ENCODE data around the gene NDUFS7.

DNA sequence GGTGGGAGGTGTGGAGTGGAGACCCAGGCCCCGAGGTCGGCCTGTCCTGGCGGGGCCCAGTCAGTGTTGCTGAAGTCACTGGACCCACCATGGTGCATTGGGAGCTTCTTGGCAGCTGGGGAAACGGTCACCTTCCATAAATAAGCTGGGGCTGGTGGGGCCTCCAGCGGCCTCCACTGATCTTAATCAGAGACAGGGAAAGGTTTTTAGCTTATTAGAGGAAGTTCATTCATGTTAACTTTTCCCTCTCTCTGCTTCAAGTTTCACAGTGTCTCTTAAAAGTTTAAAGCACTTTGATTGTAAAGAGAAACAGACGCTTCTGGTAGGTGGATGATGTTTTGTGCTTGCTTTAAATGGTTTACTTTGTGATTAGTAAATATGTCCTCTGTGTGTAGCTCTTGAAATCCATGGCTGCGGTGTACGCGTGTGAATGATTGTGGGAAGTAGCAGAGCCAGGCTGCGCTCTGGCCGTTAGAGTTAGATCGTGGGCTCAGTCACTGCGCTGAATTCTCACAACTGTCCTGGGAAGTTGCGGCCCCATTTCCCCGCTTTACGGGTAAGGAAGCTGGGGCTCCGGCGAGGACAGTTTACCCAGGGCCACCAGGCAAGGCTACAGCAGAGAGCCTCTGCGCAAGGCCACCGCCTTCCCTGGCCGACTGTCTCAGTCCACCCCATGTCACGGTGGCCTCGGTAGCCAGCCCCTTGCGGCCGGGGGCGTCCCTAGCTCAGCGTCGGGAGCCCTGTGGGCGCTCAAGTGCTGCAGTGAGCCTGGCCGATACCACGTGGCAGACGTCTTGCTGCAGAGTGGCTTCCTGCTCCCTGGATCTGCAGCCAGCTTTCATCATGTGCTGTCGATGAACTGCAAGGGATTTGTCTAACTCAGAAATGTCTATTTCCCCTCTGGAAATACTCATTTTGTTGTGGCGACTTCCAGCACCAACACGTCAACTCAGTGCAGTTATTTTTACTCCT lies 16.5 kb upstream of the NDUFS7 start:
- TF ChIP-seq MAX (IDR thresholded peaks at IDR 0.05) (no peak), EP300 (IDR thresholded peaks at IDR 0.05; ENCODE audit: borderline replicate concordance) (no peak), TAF1 (IDR thresholded peaks at IDR 0.05; ENCODE audit: low read depth) (no peak), TCF12 (IDR thresholded peaks at IDR 0.05; ENCODE audit: low read depth) (no peak), RAD21 (IDR thresholded peaks at IDR 0.05; ENCODE audit: low read depth) (no peak), NFIC (IDR thresholded peaks at IDR 0.05) (no peak), CREB1 (IDR thresholded peaks at IDR 0.05; ENCODE audit: low read depth) (no peak), TEAD4 (IDR thresholded peaks at IDR 0.05) (no peak), YY1 (IDR thresholded peaks at IDR 0.05; ENCODE audit: low read depth) (no peak), EGR1 (IDR thresholded peaks at IDR 0.05) (no peak), CEBPB (IDR thresholded peaks at IDR 0.05) (no peak), ZBTB7A (IDR thresholded peaks at IDR 0.05; ENCODE audit: low read depth) (no peak)
- TF ChIP-seq, protein P1, sequence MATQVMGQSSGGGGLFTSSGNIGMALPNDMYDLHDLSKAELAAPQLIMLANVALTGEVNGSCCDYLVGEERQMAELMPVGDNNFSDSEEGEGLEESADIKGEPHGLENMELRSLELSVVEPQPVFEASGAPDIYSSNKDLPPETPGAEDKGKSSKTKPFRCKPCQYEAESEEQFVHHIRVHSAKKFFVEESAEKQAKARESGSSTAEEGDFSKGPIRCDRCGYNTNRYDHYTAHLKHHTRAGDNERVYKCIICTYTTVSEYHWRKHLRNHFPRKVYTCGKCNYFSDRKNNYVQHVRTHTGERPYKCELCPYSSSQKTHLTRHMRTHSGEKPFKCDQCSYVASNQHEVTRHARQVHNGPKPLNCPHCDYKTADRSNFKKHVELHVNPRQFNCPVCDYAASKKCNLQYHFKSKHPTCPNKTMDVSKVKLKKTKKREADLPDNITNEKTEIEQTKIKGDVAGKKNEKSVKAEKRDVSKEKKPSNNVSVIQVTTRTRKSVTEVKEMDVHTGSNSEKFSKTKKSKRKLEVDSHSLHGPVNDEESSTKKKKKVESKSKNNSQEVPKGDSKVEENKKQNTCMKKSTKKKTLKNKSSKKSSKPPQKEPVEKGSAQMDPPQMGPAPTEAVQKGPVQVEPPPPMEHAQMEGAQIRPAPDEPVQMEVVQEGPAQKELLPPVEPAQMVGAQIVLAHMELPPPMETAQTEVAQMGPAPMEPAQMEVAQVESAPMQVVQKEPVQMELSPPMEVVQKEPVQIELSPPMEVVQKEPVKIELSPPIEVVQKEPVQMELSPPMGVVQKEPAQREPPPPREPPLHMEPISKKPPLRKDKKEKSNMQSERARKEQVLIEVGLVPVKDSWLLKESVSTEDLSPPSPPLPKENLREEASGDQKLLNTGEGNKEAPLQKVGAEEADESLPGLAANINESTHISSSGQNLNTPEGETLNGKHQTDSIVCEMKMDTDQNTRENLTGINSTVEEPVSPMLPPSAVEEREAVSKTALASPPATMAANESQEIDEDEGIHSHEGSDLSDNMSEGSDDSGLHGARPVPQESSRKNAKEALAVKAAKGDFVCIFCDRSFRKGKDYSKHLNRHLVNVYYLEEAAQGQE (IDR thresholded peaks at IDR 0.05; ENCODE audit: low read depth): no peak
- TF ChIP-seq, protein P2, sequence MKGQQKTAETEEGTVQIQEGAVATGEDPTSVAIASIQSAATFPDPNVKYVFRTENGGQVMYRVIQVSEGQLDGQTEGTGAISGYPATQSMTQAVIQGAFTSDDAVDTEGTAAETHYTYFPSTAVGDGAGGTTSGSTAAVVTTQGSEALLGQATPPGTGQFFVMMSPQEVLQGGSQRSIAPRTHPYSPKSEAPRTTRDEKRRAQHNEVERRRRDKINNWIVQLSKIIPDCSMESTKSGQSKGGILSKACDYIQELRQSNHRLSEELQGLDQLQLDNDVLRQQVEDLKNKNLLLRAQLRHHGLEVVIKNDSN (IDR thresholded peaks at IDR 0.05): no peak
